Heart right ventricle (tissue), 16 donors: ENCODE results near the gene EHHADH. TPM values are rescaled to one million over a fixed set of nuclear protein-coding genes. Genes with fewer than 3 reads are reported as not detected.
"Not testable (repeated sequence)": the region's sequence is repeated elsewhere in the genome, so short reads cannot be mapped to it uniquely, and the experiment has no call there.

Experiments
- ATAC-seq, 8 donors: fragments of 200-7000 bp; cut with Tn5 transposase; one replicate each; pipeline ENCODE4 v1.9.1; 2020; ENCODE audit warnings: mild to moderate bottlenecking in 8 of 8, moderate library complexity in 8 of 8, moderate number of reproducible peaks in 1 of 8
- DNase-seq, 2 donors: peaks; one replicate each; pipeline ENCODE4 v3.0.0-alpha.2; 2020
- H3K27ac ChIP-seq, 10 donors: fragments of 200-600 bp; sonication (generic) in 2 of 10; one replicate each; pipeline versions ENCODE4 v1.5.0 to v1.8.0; 2020 to 2022; ENCODE audit warnings: mild to moderate bottlenecking in 3 of 10
- H3K27me3 ChIP-seq, 7 donors: fragments of 200-600 bp; one replicate each; pipeline ENCODE4 v1.8.0; 2021 to 2022; ENCODE audit warnings: mild to moderate bottlenecking in 2 of 7
- H3K36me3 ChIP-seq, 9 donors: fragments of 200-600 bp; sonication (generic) in 1 of 9; one replicate each; pipeline versions ENCODE4 v1.5.0 to v1.8.0; 2020 to 2022; ENCODE audit warnings: mild to moderate bottlenecking in 2 of 9
- H3K4me1 ChIP-seq, 9 donors: fragments of 200-600 bp; sonication (generic) in 1 of 9; one replicate each; pipeline versions ENCODE4 v1.5.0 to v1.8.0; 2020 to 2022; ENCODE audit warnings: mild to moderate bottlenecking in 4 of 9
- H3K4me3 ChIP-seq, 10 donors: fragments of 200-600 bp; sonication (generic) in 2 of 10; one replicate each; pipeline versions ENCODE4 v1.5.0 to v1.8.0; 2020 to 2022; ENCODE audit warnings: mild to moderate bottlenecking in 7 of 10, moderate library complexity in 2 of 10
- H3K9me3 ChIP-seq, 11 donors: fragments of 200-600 bp in 10 of 11; sonication (generic) in 2 of 11; one replicate each; pipeline versions ENCODE4 v1.5.0 to v1.8.0; 2013 to 2022; ENCODE audit warnings: mild to moderate bottlenecking in 2 of 11, control low read depth in 1 of 11, moderate library complexity in 1 of 11
- CTCF ChIP-seq, 9 donors: fragments of 200-600 bp; sonication (generic) in 2 of 9; IDR thresholded peaks; one replicate each; pipeline versions ENCODE4 v1.5.0 to v1.8.0; 2021 to 2022; ENCODE audit warnings: antibody characterized with exemption in 9 of 9, mild to moderate bottlenecking in 5 of 9, moderate library complexity in 1 of 9
- WGBS, 2 donors: extraction: QIAGEN DNeasy Blood & Tissue Kit; methylation state at CpG; one replicate each; pipeline ENCODE4 v1.1.7; 2013; ENCODE audit warnings: inconsistent platforms in 1 of 2; 5-methylcytosine and 5-hydroxymethylcytosine counted together
- intact Hi-C, 10 donors: fragments of 100-400 bp; cut with DNase I; formaldehyde crosslinking; loops; one replicate each; pipeline versions ENCODE4 v1.11.1 to v1.14.2; 2022
- polyA plus RNA-seq, 2 donors: library from polyadenylated mRNA; stranded (reverse); fragments of 200-250 nt; gene quantifications; one replicate each; pipeline ENCODE4 v1.2.3, GENCODE V29; 2013
- total RNA-seq, 10 donors: library from RNA; stranded (reverse); fragmentation: NEBNext Ultra II Directional in 3 of 10; extraction: Animal tissue kit (Norgen Biotek cat#: 25700) in 3 of 10; gene quantifications; one replicate each; pipeline versions ENCODE4 v1.2.1 to v1.2.4, GENCODE V29; 2021 to 2023
- donor health status: Arrhythmogenic right ventricular cardiomyopathy.
- donor health status: ischemic (EF 13 %, LVEDD 7.1; RV severe dilation, severe dysfunction).
- donor health status: healthy with polysubstance abuse.
- donor health status: DM: no; HTN: yes; CAD: no.
- donor health status: DM: no; HTN: no; CAD: no.
- donor health status: ischemic (EF 25% LVEDD 6.9; RV normal size, moderate dysfunction).
- donor health status: ischemic (EF 25% LVEDD 5.7; RV mildly dilated, moderate dysfunction).
- donor health status: healthy.
- donor health status: DM: yes; HTN: yes; CAD: no.
- donor health status: Ischemic cardiomyopathy.
- donor health status: ischemic (EF 35%, LVEDD 5.7; RV mildly dilated, moderate dysfunction).
- donor health status: nonischemic (EF 11% LVEDD 7.7; RV severe dilation, severe dysfunction).
- donor health status: DM: yes; HTN: yes; CAD: no.
- donor health status: PGD.
- donor health status: ischemic (EF 29% LVEDD 5.4; RV normal size, mild dysfunction).
- donor health status: nonischemic (EF 23%, LVEDD 6.1; RV moderate dilation, normal function).

Gene EHHADH
- total and polyA plus RNA-seq, 12 donors: 3.8 to 31.0 (median 20.0) TPM

DNA sequence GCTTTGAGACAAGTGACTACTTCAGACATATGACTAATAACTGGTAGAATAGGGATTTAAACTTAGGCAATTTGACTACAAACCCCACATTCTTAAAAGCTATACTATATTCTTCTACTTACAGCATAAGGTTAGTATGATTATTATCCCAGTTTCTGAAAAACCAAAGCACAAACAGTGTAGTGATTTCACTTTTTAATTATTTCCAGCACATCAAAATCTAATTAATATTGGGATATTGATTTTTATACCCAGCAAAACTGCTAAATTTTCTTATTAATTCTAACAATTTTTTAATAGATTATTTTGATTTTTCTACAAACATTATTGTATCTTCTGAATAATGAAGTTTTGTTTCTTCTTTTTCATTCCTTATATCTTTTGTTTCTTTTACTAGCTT lies 16.9 kb downstream of the EHHADH start:
- Histone ChIP-seq H3K27me3 (no peaks in the 10 kb centered on the region), H3K4me1 (no peaks in the 10 kb centered on the region), H3K27ac (no peak overlapping the region), H3K9me3 (peaks cover 0 to 97% (median 33%) of the 10 kb centered on the region in 11 donors), H3K36me3 (peaks cover 0 to 41% (median 14%) of the 10 kb centered on the region in 9 donors), H3K4me3 (no peak overlapping the region)
- intact Hi-C loops: no loop called here
- DNase-seq: no peak
- TF ChIP-seq CTCF (IDR thresholded peaks at IDR 0.05): no peak
- no peak for ATAC-seq

- TF ChIP-seq CTCF (IDR thresholded peaks at IDR 0.05): no peak
- DNase-seq (no peak), ATAC-seq (no peak)
- intact Hi-C loops: no loop called here
- Histone ChIP-seq H3K27me3 (no peaks in the 10 kb centered on the region), H3K4me3 (no peak overlapping the region), H3K9me3 (peaks cover 0 to 64% (median 27%) of the 10 kb centered on the region in 11 donors), H3K27ac (no peak overlapping the region), H3K36me3 (peaks cover 0 to 52% (median 14%) of the 10 kb centered on the region in 9 donors), H3K4me1 (no peaks in the 10 kb centered on the region)
- WGBS, 2 donors: 96 to 99% methylated on average over 2 of the region's 2 CpGs
These were observed 20.5 kb downstream of the EHHADH start for GRCh38 chr3:185233328-185233727.

GRCh38 chr3:185226526-185226925 lies 27.3 kb downstream of the EHHADH start:
- DNase-seq, H3K4me3 ChIP-seq, H3K27ac ChIP-seq, H3K9me3 ChIP-seq, intact Hi-C loops, H3K27me3 ChIP-seq, ATAC-seq, H3K4me1 ChIP-seq: not testable (repeated sequence)
- 98 to 100% methylated on average over 1 of the region's 1 CpG for WGBS, 2 donors
- peaks cover 0 to 47% (median 0%) of the 10 kb centered on the region in 9 donors for H3K36me3 ChIP-seq

GRCh38 chr3:185225523-185225922 lies 28.3 kb downstream of the EHHADH start:
- H3K4me1 ChIP-seq: no peaks in the 10 kb centered on the region
- TF ChIP-seq CTCF (IDR thresholded peaks at IDR 0.05): no peak
- ATAC-seq: no peak
- H3K36me3 ChIP-seq: peaks cover 0 to 47% (median 0%) of the 10 kb centered on the region in 9 donors
- H3K4me3 ChIP-seq: no peak overlapping the region
- no peak overlapping the region for H3K27ac ChIP-seq
- DNase-seq: no peak
- no peaks in the 10 kb centered on the region for H3K27me3 ChIP-seq
- intact Hi-C loops: no loop called here
- no peaks in the 10 kb centered on the region for H3K9me3 ChIP-seq

GRCh38 chr3:185225080-185225479 lies 28.8 kb downstream of the EHHADH start:
- no peak overlapping the region for H3K4me3 ChIP-seq
- DNase-seq (no peak), ATAC-seq (no peak)
- H3K36me3 ChIP-seq: peaks cover 0 to 47% (median 0%) of the 10 kb centered on the region in 9 donors
- no peak overlapping the region for H3K27ac ChIP-seq
- no peaks in the 10 kb centered on the region for H3K27me3 ChIP-seq
- WGBS, 2 donors: 88 to 95% methylated on average over 1 of the region's 1 CpG
- no peak for TF ChIP-seq CTCF (IDR thresholded peaks at IDR 0.05)
- H3K4me1 ChIP-seq: no peaks in the 10 kb centered on the region
- no peaks in the 10 kb centered on the region for H3K9me3 ChIP-seq
- intact Hi-C loops: no loop called here
